ENCODE results near the gene GTF3A. TPM values are rescaled to one million over a fixed set of nuclear protein-coding genes. Genes with fewer than 3 reads are reported as not detected.

The GTF3A gene
- total RNA-seq, 1 donor from 2014 or later, result 163 TPM

DNA sequence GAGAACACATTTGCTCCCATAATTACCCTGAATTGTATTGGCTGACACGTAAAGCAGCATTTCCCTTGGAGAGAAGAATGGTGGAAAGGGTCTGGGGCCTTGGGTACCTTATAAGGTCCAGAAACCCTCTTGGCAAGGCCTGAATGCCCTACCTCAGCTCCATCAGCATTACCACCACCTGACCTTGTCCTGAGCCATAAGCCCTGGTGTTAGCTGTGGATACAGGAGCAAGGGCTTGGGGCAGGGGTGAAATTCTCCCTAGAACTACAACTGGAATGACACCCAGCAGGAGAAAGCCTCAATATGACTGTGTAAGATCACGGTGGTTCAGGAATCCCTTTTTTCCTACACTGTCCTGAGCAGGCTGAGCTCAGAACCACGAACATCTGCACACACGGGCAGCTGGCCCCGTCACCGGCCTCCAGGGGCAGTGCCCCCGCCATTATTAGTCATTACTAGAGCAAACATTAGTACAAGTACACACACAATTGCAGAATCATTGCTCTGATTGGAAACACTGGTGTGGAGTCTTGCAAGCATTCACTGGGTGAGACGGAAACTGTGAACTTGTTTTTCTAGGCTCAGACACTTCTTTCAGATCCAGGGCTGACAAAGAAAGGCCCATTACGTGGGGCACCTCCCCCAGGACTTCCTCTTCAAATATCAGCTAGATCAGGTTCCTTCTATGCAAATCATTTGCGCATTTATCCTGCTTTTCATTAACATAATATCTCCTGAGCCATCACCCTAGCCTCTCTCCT, 52.7 kb downstream of the GTF3A start:
- peak; percentile 96 for DNase-seq (ENCODE audit: low read depth)
- TF ChIP-seq, protein P1, sequence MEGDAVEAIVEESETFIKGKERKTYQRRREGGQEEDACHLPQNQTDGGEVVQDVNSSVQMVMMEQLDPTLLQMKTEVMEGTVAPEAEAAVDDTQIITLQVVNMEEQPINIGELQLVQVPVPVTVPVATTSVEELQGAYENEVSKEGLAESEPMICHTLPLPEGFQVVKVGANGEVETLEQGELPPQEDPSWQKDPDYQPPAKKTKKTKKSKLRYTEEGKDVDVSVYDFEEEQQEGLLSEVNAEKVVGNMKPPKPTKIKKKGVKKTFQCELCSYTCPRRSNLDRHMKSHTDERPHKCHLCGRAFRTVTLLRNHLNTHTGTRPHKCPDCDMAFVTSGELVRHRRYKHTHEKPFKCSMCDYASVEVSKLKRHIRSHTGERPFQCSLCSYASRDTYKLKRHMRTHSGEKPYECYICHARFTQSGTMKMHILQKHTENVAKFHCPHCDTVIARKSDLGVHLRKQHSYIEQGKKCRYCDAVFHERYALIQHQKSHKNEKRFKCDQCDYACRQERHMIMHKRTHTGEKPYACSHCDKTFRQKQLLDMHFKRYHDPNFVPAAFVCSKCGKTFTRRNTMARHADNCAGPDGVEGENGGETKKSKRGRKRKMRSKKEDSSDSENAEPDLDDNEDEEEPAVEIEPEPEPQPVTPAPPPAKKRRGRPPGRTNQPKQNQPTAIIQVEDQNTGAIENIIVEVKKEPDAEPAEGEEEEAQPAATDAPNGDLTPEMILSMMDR (IDR thresholded peaks at IDR 0.05; ENCODE audit: insufficient read depth, low read length, severe bottlenecking), result peak; percentile 19

DNA sequence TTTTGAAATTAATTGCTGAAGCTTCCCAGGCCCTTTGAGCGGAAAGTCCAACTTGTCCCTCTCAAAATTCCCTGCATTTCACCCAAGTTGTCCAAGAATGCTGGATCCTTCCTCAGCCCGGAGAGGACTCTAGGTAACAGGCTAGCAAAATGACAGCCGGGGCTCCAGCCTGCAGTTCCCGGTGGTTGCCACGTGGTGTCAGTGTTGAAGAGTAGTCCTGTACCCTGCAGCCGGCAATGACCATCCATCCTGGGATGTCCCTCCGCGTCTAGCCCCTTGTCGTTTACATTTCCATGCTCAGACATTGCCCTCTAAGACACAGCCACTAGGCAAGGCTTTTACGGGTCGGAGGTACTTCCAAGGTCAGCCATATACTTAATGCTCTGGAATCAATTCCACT, 57.3 kb downstream of the GTF3A start:
- Histone ChIP-seq H3K36me3 (ENCODE audit: control insufficient read depth, insufficient read depth, low read length) (no peaks in the 10 kb centered on the region), H3K4me3 (ENCODE audit: low read depth, low read length) (no peak overlapping the region), H3K27me3 (ENCODE audit: control insufficient read depth, insufficient read depth, low read length) (no peaks in the 10 kb centered on the region)
- peak; percentile 75 for FAIRE-seq
- DNase-seq (ENCODE audit: low read depth), result peak; percentile 29
- TF ChIP-seq, protein P1 (IDR thresholded peaks at IDR 0.05; ENCODE audit: insufficient read depth, low read length, severe bottlenecking), result peak; percentile 94

More for the DNA sequence above, 52.7 kb downstream of the GTF3A start:
- Histone ChIP-seq H3K36me3 (ENCODE audit: control insufficient read depth, insufficient read depth, low read length) (no peaks in the 10 kb centered on the region), H3K27me3 (ENCODE audit: control insufficient read depth, insufficient read depth, low read length) (no peaks in the 10 kb centered on the region), H3K4me3 (ENCODE audit: low read depth, low read length) (no peak overlapping the region)
- no peak for FAIRE-seq

DNA sequence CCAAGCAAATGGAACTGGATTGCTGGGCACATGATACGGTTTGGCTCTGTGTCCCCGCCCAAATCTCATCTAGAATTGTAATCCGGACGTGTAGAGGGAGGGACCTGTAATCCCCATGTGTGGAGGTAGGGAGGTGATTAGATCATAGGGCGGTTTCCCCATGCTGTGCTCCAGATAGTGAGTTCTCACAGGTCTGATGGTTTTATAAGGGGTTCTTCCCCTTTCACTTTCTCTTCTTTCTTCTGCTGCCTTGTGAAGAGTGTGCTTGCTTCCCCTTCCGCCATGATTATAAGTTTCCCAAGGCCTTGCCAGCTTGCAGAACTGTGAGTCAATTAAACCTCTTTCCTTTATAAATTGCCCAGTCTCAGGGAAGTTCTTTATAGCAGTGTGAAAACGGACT, 58.6 kb downstream of the GTF3A start:
- Histone ChIP-seq H3K27me3 (ENCODE audit: control insufficient read depth, insufficient read depth, low read length) (no peaks in the 10 kb centered on the region), H3K4me3 (ENCODE audit: low read depth, low read length) (no peak overlapping the region), H3K36me3 (ENCODE audit: control insufficient read depth, insufficient read depth, low read length) (no peaks in the 10 kb centered on the region)
- TF ChIP-seq, protein P1 (IDR thresholded peaks at IDR 0.05; ENCODE audit: insufficient read depth, low read length, severe bottlenecking), result no peak
- FAIRE-seq, result no peak
- DNase-seq (ENCODE audit: low read depth), result no peak

DNA sequence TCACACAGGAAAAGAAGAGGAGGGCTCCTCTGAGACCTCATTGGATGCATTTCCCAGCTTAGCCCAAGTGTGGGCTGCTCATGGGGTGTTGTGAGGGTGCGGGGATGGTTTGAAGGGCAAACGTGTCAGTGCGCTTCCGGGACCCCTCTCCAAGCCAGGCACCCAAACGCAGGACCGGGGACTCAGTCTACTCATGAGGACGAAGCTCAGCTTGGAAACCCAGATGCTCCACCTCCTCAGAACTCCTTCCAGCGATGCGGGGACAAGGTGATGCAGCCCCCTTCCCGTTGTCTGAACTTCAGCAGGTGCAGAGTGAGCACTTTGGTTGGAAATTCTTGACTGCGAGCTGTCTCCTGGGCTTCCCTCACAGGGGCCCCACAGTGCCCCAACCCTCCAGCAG, 59.0 kb downstream of the GTF3A start:
- Histone ChIP-seq H3K4me3 (ENCODE audit: low read depth, low read length) (no peak overlapping the region), H3K36me3 (ENCODE audit: control insufficient read depth, insufficient read depth, low read length) (no peaks in the 10 kb centered on the region), H3K27me3 (ENCODE audit: control insufficient read depth, insufficient read depth, low read length) (no peaks in the 10 kb centered on the region)
- TF ChIP-seq, protein P1 (IDR thresholded peaks at IDR 0.05; ENCODE audit: insufficient read depth, low read length, severe bottlenecking), result no peak
- FAIRE-seq, result no peak
- DNase-seq (ENCODE audit: low read depth), result no peak

Other genes starting within 250 kb of the GTF3A start
- gene RPL21, start 173.1 kb upstream of the GTF3A start, total RNA-seq, result 967 and 985 TPM in 2 replicates
- 0.51 and 1.1 TPM in 2 replicates for gene RASL11A, start 153.8 kb upstream of the GTF3A start, total RNA-seq
- 30.5 and 48.9 TPM in 2 replicates for gene MTIF3, start 25.9 kb downstream of the GTF3A start, total RNA-seq
- 29.1 and 29.2 TPM in 2 replicates for gene LNX2, start 195.9 kb downstream of the GTF3A start, total RNA-seq
- gene POLR1D, start 197.3 kb downstream of the GTF3A start, total RNA-seq, result 134 and 140 TPM in 2 replicates